Natural killer cell treated with Interleukin-12 subunit alpha and Interleukin-12 subunit beta and Interleukin-15 and Interleukin-18, amount 100 ng/mL, for 72 hours (primary cell): ENCODE data around the gene KIF15. TPM values are rescaled to one million over a fixed set of nuclear protein-coding genes. Genes with fewer than 3 reads are reported as not detected.

ENCODE experiments used
- ATAC-seq, 2 donors: fragments of 150-1000 bp; cut with Tn5 transposase in 1 of 2; sonication (Bioruptor Pico), chemical (Tn5 transposase) in 1 of 2; 2 replicates each; pipeline ENCODE4 v1.10.0; 2021
- DNase-seq: peaks from one replicate; pipeline ENCODE4 v3.0.0; 2022; ENCODE audit warnings: low spot score
- H3K27ac Mint-ChIP-seq, 2 donors: 1 replicate in 1 of 2; 2 replicates in 1 of 2; pipeline ENCODE4 v1.8.0; 2022; ENCODE audit warnings: mixed read lengths in 2 of 2, mild to moderate bottlenecking in 1 of 2, moderate library complexity in 1 of 2
- H3K27me3 Mint-ChIP-seq, 2 donors: 1 replicate in 1 of 2; 2 replicates in 1 of 2; pipeline ENCODE4 v1.8.0; 2022; ENCODE audit warnings: mixed read lengths in 2 of 2
- H3K36me3 Mint-ChIP-seq: one replicate; pipeline ENCODE4 v1.8.0; 2022; ENCODE audit warnings: mixed read lengths
- H3K4me1 Mint-ChIP-seq, 2 donors: 1 replicate in 1 of 2; 2 replicates in 1 of 2; pipeline ENCODE4 v1.8.0; 2022; ENCODE audit warnings: low read depth in 2 of 2, mixed read lengths in 2 of 2, mild to moderate bottlenecking in 1 of 2
- H3K4me3 Mint-ChIP-seq: one replicate; pipeline ENCODE4 v1.8.0; 2022; ENCODE audit warnings: mixed read lengths
- H3K9me3 Mint-ChIP-seq: 2 replicates; pipeline ENCODE4 v1.8.0; 2022; ENCODE audit warnings: mixed read lengths
- total RNA-seq, 2 donors: library from RNA; stranded (reverse); gene quantifications; one replicate each; pipeline ENCODE4 v1.2.3, GENCODE V29; 2022

The KIF15 gene
- total RNA-seq: 10 to 100 TPM; 12.3 to 27.2 TPM

- peak within 1 kb of the TSS; percentile 91 for H3K4me3 Mint-ChIP-seq
- H3K27ac Mint-ChIP-seq: peak within 1 kb of the TSS; percentile 72 to 86
- peak; percentile 98 for ATAC-seq
- H3K36me3 Mint-ChIP-seq: peaks cover 44% of the 10 kb centered on the region
- H3K27me3 Mint-ChIP-seq: no peaks in the 10 kb centered on the region
- H3K9me3 Mint-ChIP-seq: no peaks in the 10 kb centered on the region
- DNase-seq: peak; percentile 96
- H3K4me1 Mint-ChIP-seq: peaks cover 17 to 26% of the 10 kb centered on the region in 2 donors
These were observed at the start of gene KIF15, which contains the start of gene KIAA1143 for GRCh38 chr3:44761424-44762169. KIF15 (plus strand) TSS chr3:44761794; CDS start chr3:44761866, 72 bp downstream. KIAA1143 (minus strand) TSS chr3:44761619; CDS start chr3:44761602, 17 bp downstream.

- peaks cover 15 to 19% of the 10 kb centered on the region in 2 donors for H3K27me3 Mint-ChIP-seq
- H3K9me3 Mint-ChIP-seq: peaks cover 10% of the 10 kb centered on the region
- peaks cover 40% of the 10 kb centered on the region for H3K36me3 Mint-ChIP-seq
- H3K4me1 Mint-ChIP-seq: peaks cover 16 to 17% of the 10 kb centered on the region in 2 donors
- peak within 1 kb of the TSS; percentile 72 to 93 for H3K27ac Mint-ChIP-seq
- peak; percentile 89 to 97 for ATAC-seq
- DNase-seq: peak; percentile 85
- peak within 1 kb of the TSS; percentile 96 for H3K4me3 Mint-ChIP-seq
These were observed 49.0 kb upstream of the KIF15 start, which contains the start of gene ZNF502 for GRCh38 chr3:44712455-44713075. ZNF502 (plus strand) TSS chr3:44712660; CDS start chr3:44720262, 7,602 bp downstream.

- no peak overlapping the region for H3K4me3 Mint-ChIP-seq
- peaks cover 43% of the 10 kb centered on the region for H3K9me3 Mint-ChIP-seq
- no peak overlapping the region for H3K27ac Mint-ChIP-seq
- ATAC-seq: no peak
- H3K27me3 Mint-ChIP-seq: no peaks in the 10 kb centered on the region
- H3K36me3 Mint-ChIP-seq: peaks cover 80% of the 10 kb centered on the region
- H3K4me1 Mint-ChIP-seq: peaks cover 0 to 3% of the 10 kb centered on the region in 2 donors
- no peak for DNase-seq
These were observed 40.1 kb upstream of the KIF15 start for GRCh38 chr3:44721231-44722102.

DNA sequence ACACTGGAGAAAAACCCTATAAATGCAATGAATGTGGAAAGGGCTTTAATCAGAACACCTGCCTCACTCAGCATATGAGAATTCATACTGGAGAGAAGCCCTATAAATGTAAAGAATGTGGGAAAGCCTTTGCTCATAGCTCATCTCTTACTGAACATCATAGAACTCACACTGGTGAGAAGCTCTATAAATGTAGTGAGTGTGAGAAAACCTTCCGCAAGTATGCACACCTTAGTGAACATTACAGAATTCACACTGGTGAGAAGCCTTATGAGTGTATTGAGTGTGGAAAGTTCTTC is 39.5 kb upstream of the KIF15 start:
- no peak overlapping the region for H3K4me3 Mint-ChIP-seq
- H3K4me1 Mint-ChIP-seq: peaks cover 0 to 3% of the 10 kb centered on the region in 2 donors
- peaks cover 75% of the 10 kb centered on the region for H3K36me3 Mint-ChIP-seq
- H3K27ac Mint-ChIP-seq: no peak overlapping the region
- DNase-seq (no peak), ATAC-seq (no peak)
- H3K9me3 Mint-ChIP-seq: peaks cover 43% of the 10 kb centered on the region
- H3K27me3 Mint-ChIP-seq: no peaks in the 10 kb centered on the region

DNA sequence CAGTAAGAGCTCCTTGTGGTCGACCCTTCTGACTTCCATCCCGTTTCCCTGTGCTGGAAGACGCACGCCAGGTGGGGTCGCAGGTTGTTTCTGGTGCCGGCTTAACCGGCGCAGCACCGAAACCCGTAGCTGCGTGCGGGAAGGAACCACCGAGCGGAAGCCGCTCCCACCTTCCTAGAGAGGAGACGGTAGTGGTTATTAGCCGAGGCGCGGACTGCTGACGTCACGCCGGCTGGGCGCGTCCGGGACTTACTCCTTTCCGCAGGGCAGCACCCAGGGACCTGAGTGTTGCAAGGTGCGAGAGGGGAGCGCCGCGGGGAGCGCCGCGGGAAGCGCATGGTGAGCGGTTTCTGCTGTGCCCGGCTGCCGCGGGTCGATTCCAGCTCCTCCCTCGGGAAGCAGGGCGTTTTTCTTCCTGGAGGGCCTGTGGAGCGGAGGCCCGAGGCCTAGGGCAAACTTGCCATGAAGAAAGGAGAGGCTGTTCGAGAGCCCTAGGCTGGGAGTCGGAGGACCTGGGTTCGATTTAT is 32.1 kb upstream of the KIF15 start, which contains the start of gene ZNF501:
Gene ZNF501 (plus strand): TSS at position 252 of the 527 bp plus-strand sequence. CDS start 4,787 bp downstream, outside the sequence.
- peaks cover 10 to 13% of the 10 kb centered on the region in 2 donors for H3K4me1 Mint-ChIP-seq
- H3K27ac Mint-ChIP-seq: peak within 1 kb of the TSS; percentile 84 to 92
- no peaks in the 10 kb centered on the region for H3K27me3 Mint-ChIP-seq
- DNase-seq (peak; percentile 95), ATAC-seq (peak; percentile 98 to 99)
- peaks cover 28% of the 10 kb centered on the region for H3K9me3 Mint-ChIP-seq
- peak within 1 kb of the TSS; percentile 95 for H3K4me3 Mint-ChIP-seq
- peaks cover 64% of the 10 kb centered on the region for H3K36me3 Mint-ChIP-seq

DNA sequence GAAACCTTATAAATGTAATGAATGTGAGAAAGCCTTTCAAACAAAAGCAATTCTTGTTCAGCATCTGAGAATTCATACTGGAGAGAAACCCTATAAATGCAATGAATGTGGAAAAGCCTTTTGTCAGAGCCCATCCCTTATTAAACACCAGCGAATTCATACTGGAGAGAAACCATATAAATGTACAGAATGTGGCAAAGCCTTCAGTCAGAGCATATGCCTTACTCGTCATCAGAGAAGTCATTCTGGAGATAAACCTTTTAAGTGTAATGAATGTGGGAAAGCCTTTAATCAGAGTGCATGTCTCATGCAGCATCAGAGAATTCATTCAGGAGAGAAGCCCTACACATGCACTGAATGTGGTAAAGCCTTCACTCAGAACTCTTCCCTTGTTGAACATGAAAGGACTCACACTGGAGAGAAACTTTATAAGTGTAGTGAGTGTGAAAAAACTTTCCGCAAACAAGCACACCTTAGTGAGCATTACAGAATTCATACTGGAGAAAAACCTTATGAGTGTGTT is 26.9 kb upstream of the KIF15 start:
- Mint-ChIP-seq H3K36me3 (peaks cover 69% of the 10 kb centered on the region), H3K27me3 (no peaks in the 10 kb centered on the region), H3K27ac (no peak overlapping the region), H3K9me3 (peaks cover 33% of the 10 kb centered on the region), H3K4me3 (no peak overlapping the region), H3K4me1 (peaks cover 3 to 6% of the 10 kb centered on the region in 2 donors)
- ATAC-seq (no peak), DNase-seq (no peak)

DNA sequence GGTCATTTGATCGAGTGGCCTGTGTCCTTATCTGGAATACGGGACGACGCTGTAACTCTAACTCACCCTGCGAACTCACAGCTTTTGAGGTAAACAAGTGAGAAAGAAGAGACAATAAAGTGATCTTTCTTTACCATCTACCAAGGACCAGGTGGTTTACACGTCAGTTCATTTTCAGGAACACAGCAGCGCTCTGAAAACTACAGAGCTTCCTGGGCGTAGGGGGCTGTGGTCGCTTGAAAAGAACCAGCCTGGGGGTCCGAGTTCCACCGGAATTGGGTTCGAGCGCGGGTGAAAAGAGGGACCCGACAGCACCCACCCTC is 532 bp upstream of the KIF15 start:
- Mint-ChIP-seq H3K4me3 (peak overlapping the region; percentile 91), H3K36me3 (peaks cover 44% of the 10 kb centered on the region), H3K27me3 (no peaks in the 10 kb centered on the region), H3K4me1 (peaks cover 17 to 26% of the 10 kb centered on the region in 2 donors), H3K27ac (peak overlapping the region; percentile 72 to 86), H3K9me3 (no peaks in the 10 kb centered on the region)
- ATAC-seq (no peak), DNase-seq (no peak)

DNA sequence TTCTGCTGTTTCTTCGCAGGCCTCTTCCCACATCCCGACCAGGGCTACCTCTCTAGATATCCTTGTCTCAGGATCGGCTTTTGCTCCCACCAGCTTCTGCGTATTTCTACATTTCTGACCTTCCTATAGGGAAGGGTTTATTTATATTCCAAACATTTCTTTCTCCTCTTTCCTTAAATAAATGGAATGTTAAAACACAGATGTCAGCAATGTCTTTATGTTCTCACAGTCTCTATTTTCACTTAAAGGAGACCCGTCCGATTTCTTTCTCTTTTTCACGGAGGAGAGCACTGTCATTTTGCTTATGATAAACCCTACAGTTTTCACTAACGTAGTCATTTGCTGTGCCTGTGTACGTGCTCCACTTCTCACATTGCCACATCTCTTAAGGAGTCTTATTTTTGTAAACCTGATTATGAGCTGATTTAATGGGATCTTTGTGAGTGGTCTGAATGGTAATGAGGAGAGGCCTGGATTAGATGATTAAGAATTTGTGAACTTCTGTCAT is 630 bp downstream of the KIF15 start:
- Mint-ChIP-seq H3K27ac (peak overlapping the region; percentile 72 to 86), H3K9me3 (no peaks in the 10 kb centered on the region), H3K4me1 (peaks cover 15 to 23% of the 10 kb centered on the region in 2 donors), H3K4me3 (peak overlapping the region; percentile 91), H3K36me3 (peaks cover 44% of the 10 kb centered on the region), H3K27me3 (no peaks in the 10 kb centered on the region)
- ATAC-seq (no peak), DNase-seq (no peak)

DNA sequence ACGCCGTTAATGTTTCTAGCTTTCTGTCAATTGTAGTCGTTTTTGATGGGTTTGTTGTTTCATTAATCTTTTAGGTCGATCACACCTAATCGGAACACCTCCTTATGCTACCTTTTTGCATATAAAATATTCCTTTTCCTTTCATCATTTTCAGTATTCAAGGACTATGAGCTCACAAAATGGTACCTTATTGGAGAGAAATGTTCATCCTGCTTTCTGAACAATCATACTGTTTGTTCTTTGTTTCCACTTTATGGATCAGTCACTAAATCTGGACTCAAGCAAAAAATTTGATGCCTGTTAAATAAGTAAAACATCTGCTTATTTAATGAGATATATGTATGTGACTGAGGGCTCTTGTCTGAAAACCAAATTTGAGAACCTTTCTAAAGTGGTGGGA is 1.1 kb downstream of the KIF15 start:
- Mint-ChIP-seq H3K4me3 (peak overlapping the region; percentile 91), H3K27ac (peak overlapping the region; percentile 72 to 86), H3K9me3 (no peaks in the 10 kb centered on the region), H3K36me3 (peaks cover 42% of the 10 kb centered on the region), H3K27me3 (no peaks in the 10 kb centered on the region), H3K4me1 (peaks cover 11 to 19% of the 10 kb centered on the region in 2 donors)
- ATAC-seq (no peak), DNase-seq (no peak)

DNA sequence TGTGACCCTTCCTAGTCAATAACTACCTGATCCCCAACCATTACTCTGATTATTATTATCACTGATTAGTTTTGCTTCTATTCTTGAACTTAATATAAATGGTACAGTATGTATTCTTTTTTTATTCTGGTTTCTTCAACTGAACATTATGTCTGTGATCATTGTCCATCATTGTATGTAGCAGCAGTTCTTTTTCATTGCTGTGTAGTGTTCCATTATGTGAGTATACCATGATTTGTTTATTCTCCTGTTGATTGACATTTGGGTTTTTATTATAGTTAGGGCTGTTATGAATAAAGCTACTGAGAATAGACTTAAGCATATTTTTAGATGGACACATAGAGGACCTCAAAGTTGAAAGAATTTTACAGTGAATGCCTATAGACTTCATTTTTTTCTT is 2.7 kb downstream of the KIF15 start:
- Mint-ChIP-seq H3K9me3 (no peaks in the 10 kb centered on the region), H3K4me1 (peaks cover 11 to 15% of the 10 kb centered on the region in 2 donors), H3K4me3 (no peak overlapping the region), H3K27ac (no peak overlapping the region), H3K27me3 (no peaks in the 10 kb centered on the region), H3K36me3 (peaks cover 35% of the 10 kb centered on the region)
- ATAC-seq (no peak), DNase-seq (no peak)

DNA sequence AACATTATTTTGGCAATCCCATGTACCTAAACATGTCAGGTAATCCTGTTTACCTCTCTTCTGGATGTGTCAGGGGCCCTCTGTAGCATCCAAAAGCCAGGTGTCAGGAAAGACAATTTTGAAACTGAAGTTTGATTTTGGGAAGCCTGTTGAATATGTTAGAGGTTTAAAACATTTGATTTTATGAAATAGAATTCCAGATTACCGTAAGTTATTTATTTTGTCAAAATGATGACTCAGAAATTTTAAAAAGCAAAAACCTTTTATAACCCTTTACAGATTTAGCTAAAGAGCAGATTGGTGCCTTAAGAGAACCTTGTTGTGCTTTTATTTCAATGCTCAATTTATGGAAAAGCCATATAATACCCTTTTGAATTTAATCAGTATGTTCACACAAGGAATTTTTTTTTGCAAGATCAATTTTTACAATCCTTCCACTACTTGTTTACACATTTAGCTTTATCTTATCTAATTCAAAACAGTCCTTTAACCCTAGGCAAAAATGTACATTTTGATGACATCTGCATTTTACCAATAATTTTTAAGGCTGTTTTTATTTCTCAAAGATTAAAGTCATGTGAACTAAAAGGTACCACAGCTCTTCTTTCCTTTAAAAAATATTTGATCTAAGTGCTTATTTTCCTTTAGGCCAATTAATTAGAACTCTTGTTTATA is 10.0 kb downstream of the KIF15 start:
- Mint-ChIP-seq H3K9me3 (peaks cover 9% of the 10 kb centered on the region), H3K4me3 (no peak overlapping the region), H3K27me3 (no peaks in the 10 kb centered on the region), H3K4me1 (no peaks in the 10 kb centered on the region), H3K36me3 (peaks cover 47% of the 10 kb centered on the region), H3K27ac (no peak overlapping the region)
- ATAC-seq (no peak), DNase-seq (no peak)

- Mint-ChIP-seq H3K36me3 (peaks cover 45% of the 10 kb centered on the region), H3K27ac (no peak overlapping the region), H3K4me1 (no peaks in the 10 kb centered on the region), H3K9me3 (peaks cover 9% of the 10 kb centered on the region), H3K4me3 (no peak overlapping the region), H3K27me3 (no peaks in the 10 kb centered on the region)
- ATAC-seq: no peak
- no peak for DNase-seq
These were observed 10.5 kb downstream of the KIF15 start for GRCh38 chr3:44772099-44772442.

GRCh38 chr3:44782891-44783290 is 21.3 kb downstream of the KIF15 start:
- H3K4me3 Mint-ChIP-seq: no peak overlapping the region

More at GRCh38 chr3:44782891-44783290, 21.3 kb downstream of the KIF15 start:
- Mint-ChIP-seq H3K4me1 (peaks cover 0 to 2% of the 10 kb centered on the region in 2 donors), H3K27ac (no peak overlapping the region), H3K27me3 (no peaks in the 10 kb centered on the region), H3K36me3 (peaks cover 7% of the 10 kb centered on the region), H3K9me3 (no peaks in the 10 kb centered on the region)
- DNase-seq (no peak), ATAC-seq (no peak)
